CD14-positive monocyte (primary cell): ENCODE data around the gene SPEN. TPM values are rescaled to one million over a fixed set of nuclear protein-coding genes. Genes with fewer than 3 reads are reported as not detected.
A peak's percentile ranks its signal among the peaks of the same experiment; 100 is the strongest.

Experiments
- DNase-seq, 3 donors: peaks; one replicate each; pipeline ENCODE4 v3.0.0-alpha.2; 2011 to 2022
- H2AFZ ChIP-seq: 2 replicates; pipeline ENCODE4 v1.6.0; 2012; ENCODE audit warnings: mild to moderate bottlenecking, low read depth, low read length, inconsistent platforms; ENCODE audit not compliant: insufficient read depth, poor library complexity, severe bottlenecking
- H3K27ac ChIP-seq, 2 donors: 1 replicate in 1 of 2; 2 replicates in 1 of 2; pipeline ENCODE4 v1.5.1; 2012 to 2013; ENCODE audit warnings: low read length in 2 of 2, control low read depth in 1 of 2, inconsistent platforms in 1 of 2, low read depth in 1 of 2, mild to moderate bottlenecking in 1 of 2
- H3K27me3 ChIP-seq, 2 donors: one replicate each; pipeline versions ENCODE4 v1.6.0 to v1.6.1; 2011 to 2013; ENCODE audit warnings: low read length in 2 of 2; ENCODE audit not compliant: control insufficient read depth in 2 of 2, insufficient read depth in 2 of 2
- H3K36me3 ChIP-seq, 2 donors: replicated peaks in 1 of 2; 1 replicate in 1 of 2; 2 replicates in 1 of 2; pipeline versions ENCODE4 v1.5.1 to v1.6.1; 2012 to 2013; ENCODE audit warnings: low read length in 2 of 2, control low read depth in 1 of 2, inconsistent platforms in 1 of 2, mild to moderate bottlenecking in 1 of 2; ENCODE audit not compliant: insufficient read depth in 2 of 2, control insufficient read depth in 1 of 2
- H3K4me1 ChIP-seq, 2 donors: 1 replicate in 1 of 2; 2 replicates in 1 of 2; pipeline versions ENCODE4 v1.5.1 to v1.6.1; 2012 to 2013; ENCODE audit warnings: low read length in 2 of 2, control low read depth in 1 of 2, inconsistent platforms in 1 of 2, mild to moderate bottlenecking in 1 of 2, moderate library complexity in 1 of 2; ENCODE audit not compliant: insufficient read depth in 2 of 2, control insufficient read depth in 1 of 2
- H3K4me2 ChIP-seq: replicated peaks from 2 replicates; pipeline ENCODE3; 2012; ENCODE audit warnings: low read length, moderate library complexity, mild to moderate bottlenecking; ENCODE audit not compliant: poor library complexity, severe bottlenecking; ENCODE audit errors: extremely low read depth
- H3K4me3 ChIP-seq, 3 experiments: fragments of 200-600 bp in 1 of 3; sonication (generic) in 1 of 3; replicated peaks in 1 of 3; 1 replicate in 2 of 3; 2 replicates in 1 of 3; pipeline ENCODE4 v1.5.1; 2011 to 2013; ENCODE audit warnings: low read length in 3 of 3, mild to moderate bottlenecking in 3 of 3, control low read depth in 2 of 3, low read depth in 2 of 3, inconsistent platforms in 1 of 3, moderate library complexity in 1 of 3
- H3K79me2 ChIP-seq: 2 replicates; pipeline ENCODE4 v1.6.0; 2012; ENCODE audit warnings: mild to moderate bottlenecking, control low read depth, inconsistent platforms, low read length, moderate library complexity; ENCODE audit not compliant: insufficient read depth
- H3K9ac ChIP-seq: 2 replicates; pipeline ENCODE4 v1.6.0; 2017; ENCODE audit warnings: low read length, mild to moderate bottlenecking; ENCODE audit not compliant: insufficient read depth, poor library complexity, severe bottlenecking
- H3K9me3 ChIP-seq, 2 donors: replicated peaks in 1 of 2; 1 replicate in 1 of 2; 2 replicates in 1 of 2; pipeline versions ENCODE4 v1.5.1 to v1.6.1; 2012 to 2013; ENCODE audit warnings: low read length in 2 of 2, control low read depth in 1 of 2; ENCODE audit not compliant: control insufficient read depth in 1 of 2, insufficient read depth in 1 of 2
- H4K20me1 ChIP-seq: 2 replicates; pipeline ENCODE4 v1.6.0; 2012; ENCODE audit warnings: mild to moderate bottlenecking, low read length, control low read depth, moderate library complexity; ENCODE audit not compliant: insufficient read depth
- H3K27ac Mint-ChIP-seq, 7 donors: one replicate each; pipeline ENCODE4 v1.8.0; 2020; ENCODE audit warnings: mild to moderate bottlenecking in 7 of 7, mixed read lengths in 7 of 7, moderate library complexity in 6 of 7, inconsistent platforms in 2 of 7
- H3K27me3 Mint-ChIP-seq, 3 donors: one replicate each; pipeline ENCODE4 v1.8.0; 2021 to 2022; ENCODE audit warnings: low read depth in 3 of 3, mild to moderate bottlenecking in 3 of 3, mixed read lengths in 3 of 3, moderate library complexity in 3 of 3, inconsistent platforms in 1 of 3
- H3K36me3 Mint-ChIP-seq, 2 donors: one replicate each; pipeline ENCODE4 v1.8.0; 2020; ENCODE audit warnings: mixed read lengths in 2 of 2, inconsistent platforms in 1 of 2, mild to moderate bottlenecking in 1 of 2
- H3K4me1 Mint-ChIP-seq: one replicate; pipeline ENCODE4 v1.8.0; 2020; ENCODE audit warnings: mild to moderate bottlenecking, mixed read lengths
- H3K4me3 Mint-ChIP-seq, 2 donors: one replicate each; pipeline ENCODE4 v1.8.0; 2020; ENCODE audit warnings: mild to moderate bottlenecking in 2 of 2, mixed read lengths in 2 of 2, moderate library complexity in 1 of 2
- H3K9me3 Mint-ChIP-seq, 7 donors: one replicate each; pipeline ENCODE4 v1.8.0; 2020 to 2022; ENCODE audit warnings: mixed read lengths in 7 of 7, mild to moderate bottlenecking in 6 of 7, moderate library complexity in 6 of 7, inconsistent platforms in 2 of 7
- WGBS: methylation state at CpG from one replicate; pipeline ENCODE4 v1.1.5; 2013; ENCODE audit warnings: missing lambda C conversion rate; ENCODE audit not compliant: insufficient coverage; 5-methylcytosine and 5-hydroxymethylcytosine counted together
- intact Hi-C, 2 donors: fragments of 100-400 bp; cut with micrococcal nuclease; formaldehyde crosslinking; loops; one replicate each; pipeline versions ENCODE4 v1.15.0 to v1.15.1; 2023
- polyA plus RNA-seq, 3 donors: library from polyadenylated mRNA; depleted of rRNA in 1 of 3; unstranded in 2 of 3; stranded (reverse) in 1 of 3; fragments of 300-500 nt in 2 of 3; fragments of >200 nt in 1 of 3; fragmentation: Illumina TruSeq in 2 of 3; gene quantifications; 1 replicate in 2 of 3; 2 replicates in 1 of 3; pipeline ENCODE4 v1.2.3, GENCODE V29; 2012 to 2021
- TF ChIP-seq, protein P1 (sequence below): fragments of 200-600 bp; IDR thresholded peaks from one replicate; pipeline ENCODE4 v1.8.0; 2022; ENCODE audit warnings: antibody characterized with exemption, mild to moderate bottlenecking

Gene SPEN
- polyA plus RNA-seq, 3 donors: 3.1 to 30.9 (median 6.1) TPM

DNA sequence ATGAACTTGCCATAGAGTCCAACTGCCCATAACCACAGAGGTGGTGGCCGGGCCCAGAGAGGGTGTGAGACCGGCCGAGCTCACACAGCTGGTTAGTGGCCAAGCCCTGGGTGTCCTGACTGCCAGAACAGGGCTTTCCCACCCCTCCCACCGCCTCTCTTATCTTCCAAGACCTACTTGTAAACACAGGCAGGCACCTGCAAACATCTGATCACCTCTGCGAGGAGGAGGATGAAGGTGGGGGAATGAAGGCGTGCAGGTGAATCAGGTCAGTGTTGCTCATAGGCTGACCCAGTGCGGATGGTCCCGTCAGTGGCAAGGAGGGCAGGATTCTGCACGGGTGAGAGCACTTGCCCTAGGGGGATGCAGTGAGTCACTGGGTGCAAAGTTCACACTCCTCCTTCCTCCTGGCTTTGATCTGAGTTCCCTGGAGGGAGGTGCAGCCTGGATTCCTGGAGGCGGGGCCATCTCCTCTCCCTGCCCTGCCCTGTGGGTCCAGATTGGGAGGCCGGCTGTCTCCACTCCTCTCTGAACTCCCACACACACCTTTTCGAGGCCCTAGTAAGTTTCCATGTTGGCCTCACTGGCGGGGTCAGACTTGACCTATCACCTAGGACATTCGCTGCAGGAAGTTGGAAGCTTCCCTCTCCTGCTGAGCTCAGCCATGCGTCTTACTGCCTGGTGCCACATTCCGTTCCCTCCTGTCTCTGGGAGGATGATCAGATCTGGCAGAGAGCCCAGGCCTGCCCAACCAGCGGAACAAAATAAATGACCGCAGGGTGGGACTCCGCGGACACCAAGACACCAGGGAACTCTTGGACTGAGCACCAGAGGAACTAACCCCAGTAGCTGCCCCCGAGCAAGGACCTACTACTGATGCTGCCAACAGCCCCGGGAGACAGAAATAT lies 47.3 kb upstream of the SPEN start:
- Histone ChIP-seq H2AFZ (no peak overlapping the region), H3K36me3 (no peaks in the 10 kb centered on the region), H3K4me1 (no peaks in the 10 kb centered on the region), H3K79me2 (no peaks in the 10 kb centered on the region), H4K20me1 (no peaks in the 10 kb centered on the region), H3K4me2 (no peak overlapping the region), H3K27me3 (peaks cover 0 to 7% of the 10 kb centered on the region in 2 donors), H3K9ac (no peak overlapping the region), H3K4me3 (no peak overlapping the region), H3K9me3 (no peaks in the 10 kb centered on the region), H3K27ac (no peak overlapping the region)
- no peaks in the 10 kb centered on the region for H3K36me3 Mint-ChIP-seq
- intact Hi-C loops: loop anchor here (5.0 to 10.0 kb wide), 3 partner anchors 107 to 255 kb away; no protein-coding TSS in a partner anchor
- DNase-seq: no peak
- no peak overlapping the region for H3K27ac Mint-ChIP-seq
- H3K27me3 Mint-ChIP-seq: peaks cover 25 to 52% (median 33%) of the 10 kb centered on the region in 3 donors
- no peaks in the 10 kb centered on the region for H3K4me1 Mint-ChIP-seq
- TF ChIP-seq, protein P1, sequence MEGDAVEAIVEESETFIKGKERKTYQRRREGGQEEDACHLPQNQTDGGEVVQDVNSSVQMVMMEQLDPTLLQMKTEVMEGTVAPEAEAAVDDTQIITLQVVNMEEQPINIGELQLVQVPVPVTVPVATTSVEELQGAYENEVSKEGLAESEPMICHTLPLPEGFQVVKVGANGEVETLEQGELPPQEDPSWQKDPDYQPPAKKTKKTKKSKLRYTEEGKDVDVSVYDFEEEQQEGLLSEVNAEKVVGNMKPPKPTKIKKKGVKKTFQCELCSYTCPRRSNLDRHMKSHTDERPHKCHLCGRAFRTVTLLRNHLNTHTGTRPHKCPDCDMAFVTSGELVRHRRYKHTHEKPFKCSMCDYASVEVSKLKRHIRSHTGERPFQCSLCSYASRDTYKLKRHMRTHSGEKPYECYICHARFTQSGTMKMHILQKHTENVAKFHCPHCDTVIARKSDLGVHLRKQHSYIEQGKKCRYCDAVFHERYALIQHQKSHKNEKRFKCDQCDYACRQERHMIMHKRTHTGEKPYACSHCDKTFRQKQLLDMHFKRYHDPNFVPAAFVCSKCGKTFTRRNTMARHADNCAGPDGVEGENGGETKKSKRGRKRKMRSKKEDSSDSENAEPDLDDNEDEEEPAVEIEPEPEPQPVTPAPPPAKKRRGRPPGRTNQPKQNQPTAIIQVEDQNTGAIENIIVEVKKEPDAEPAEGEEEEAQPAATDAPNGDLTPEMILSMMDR: no peak
- no peaks in the 10 kb centered on the region for H3K9me3 Mint-ChIP-seq
- peak overlapping the region in 1 of 2 donors; percentile 11 for H3K4me3 Mint-ChIP-seq
- WGBS: 85% methylated on average over 10 of the region's 22 CpGs

DNA sequence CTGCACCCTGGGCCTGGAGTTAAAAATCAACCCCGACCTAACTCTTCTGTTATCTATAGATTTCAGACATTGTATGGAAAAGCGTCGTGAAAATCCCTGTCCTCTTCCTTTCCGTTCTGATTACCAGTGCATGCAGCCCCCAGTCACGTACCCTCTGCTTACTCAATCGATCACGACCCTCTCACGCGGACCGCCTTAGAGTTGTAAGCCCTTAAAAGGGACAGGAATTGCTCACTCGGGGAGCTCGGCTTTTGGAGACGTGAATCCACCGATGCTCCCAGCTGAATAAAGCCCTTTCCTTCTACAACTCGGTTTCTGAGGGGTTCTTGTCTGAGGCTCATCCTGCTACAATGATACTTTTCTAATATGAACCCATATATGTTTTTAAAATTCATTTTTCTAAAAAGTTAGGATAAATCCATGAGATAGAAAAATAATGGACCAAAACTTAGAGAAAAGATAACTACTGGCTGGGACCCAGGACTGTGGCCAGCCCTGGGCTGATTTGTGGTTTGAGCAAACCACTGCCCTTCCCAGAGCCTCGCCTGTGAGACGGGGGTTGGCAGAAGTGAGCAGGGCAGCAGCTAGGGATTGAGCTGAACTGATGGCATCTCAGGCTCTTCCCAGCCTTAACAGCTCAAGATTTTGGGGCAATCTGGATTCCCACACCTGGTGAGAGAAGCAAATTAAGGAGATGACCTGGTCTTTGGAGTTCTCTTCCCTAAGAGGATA lies 45.1 kb upstream of the SPEN start:
- no peaks in the 10 kb centered on the region for H3K4me1 Mint-ChIP-seq
- Histone ChIP-seq H3K4me2 (no peak overlapping the region), H3K27me3 (peaks cover 0 to 7% of the 10 kb centered on the region in 2 donors), H3K79me2 (no peaks in the 10 kb centered on the region), H3K9ac (no peak overlapping the region), H3K36me3 (no peaks in the 10 kb centered on the region), H2AFZ (no peak overlapping the region), H3K4me1 (no peaks in the 10 kb centered on the region), H3K4me3 (no peak overlapping the region), H3K9me3 (no peaks in the 10 kb centered on the region), H3K27ac (no peak overlapping the region), H4K20me1 (no peaks in the 10 kb centered on the region)
- no peak overlapping the region for H3K27ac Mint-ChIP-seq
- no peaks in the 10 kb centered on the region for H3K9me3 Mint-ChIP-seq
- TF ChIP-seq, protein P1: no peak
- H3K27me3 Mint-ChIP-seq: peaks cover 30 to 54% (median 30%) of the 10 kb centered on the region in 3 donors
- no peaks in the 10 kb centered on the region for H3K36me3 Mint-ChIP-seq
- no peak for DNase-seq
- H3K4me3 Mint-ChIP-seq: peak overlapping the region in 1 of 2 donors; percentile 17
- 0% methylated on average over 1 of the region's 17 CpGs for WGBS
- intact Hi-C loops: loop anchor here in 1 of 2 donors (5.0 kb wide), 2 partner anchors 105 to 190 kb away; no protein-coding TSS in a partner anchor
